GM18511 (cell line): ENCODE measurements around the gene HPGD.
A peak's percentile ranks its signal among the peaks of the same experiment; 100 is the strongest.

Source experiments
- ATAC-seq: cut with Tn5 transposase; IDR thresholded peaks from one replicate; pipeline ENCODE4 v1.9.1; 2021; ENCODE audit warnings: mild to moderate bottlenecking, moderate library complexity; ENCODE audit not compliant: unreplicated experiment

Gene HPGD

GRCh38 chr4:174522183-174523024, at the start of gene HPGD:
TSS of gene HPGD (minus strand) at chr4:174522488. CDS start at chr4:174522451, 37 bp downstream.
- ATAC-seq, result peak; percentile 75

GRCh38 chr4:174564529-174564928, 42.2 kb upstream of the HPGD start:
- no peak for ATAC-seq

GRCh38 chr4:174563399-174563798, 41.1 kb upstream of the HPGD start:
- ATAC-seq, result no peak

GRCh38 chr4:174561560-174561959, 39.3 kb upstream of the HPGD start:
- no peak for ATAC-seq

- no peak for ATAC-seq
Observed at GRCh38 chr4:174559894-174560293, 37.6 kb upstream of the HPGD start.

- ATAC-seq, result no peak
Observed at GRCh38 chr4:174555789-174556630, 33.7 kb upstream of the HPGD start.

- no peak for ATAC-seq
Observed at GRCh38 chr4:174554231-174554728, 32.0 kb upstream of the HPGD start.

GRCh38 chr4:174553828-174554227, 31.5 kb upstream of the HPGD start:
- no peak for ATAC-seq

GRCh38 chr4:174553031-174553430, 30.7 kb upstream of the HPGD start:
- ATAC-seq, result no peak

- ATAC-seq, result no peak
Observed at GRCh38 chr4:174550541-174550940, 28.3 kb upstream of the HPGD start.

GRCh38 chr4:174549721-174550120, 27.4 kb upstream of the HPGD start:
- no peak for ATAC-seq

GRCh38 chr4:174545268-174545667, 23.0 kb upstream of the HPGD start:
- ATAC-seq, result no peak

GRCh38 chr4:174544496-174544895, 22.2 kb upstream of the HPGD start:
- ATAC-seq, result no peak

- ATAC-seq, result no peak
Observed at GRCh38 chr4:174540175-174540574, 17.9 kb upstream of the HPGD start.

GRCh38 chr4:174539571-174539970, 17.3 kb upstream of the HPGD start:
- ATAC-seq, result no peak

GRCh38 chr4:174538876-174539250, 16.6 kb upstream of the HPGD start:
- no peak for ATAC-seq

GRCh38 chr4:174538123-174538875, 16.0 kb upstream of the HPGD start:
- peak; percentile 97 for ATAC-seq

GRCh38 chr4:174537634-174538033, 15.3 kb upstream of the HPGD start:
- peak; percentile 29 for ATAC-seq

GRCh38 chr4:174534461-174534860, 12.2 kb upstream of the HPGD start:
- ATAC-seq, result no peak

- no peak for ATAC-seq
Observed at GRCh38 chr4:174532445-174532844, 10.2 kb upstream of the HPGD start.

GRCh38 chr4:174531486-174531885, 9.2 kb upstream of the HPGD start:
- ATAC-seq, result no peak
